ENCODE results near the gene NXN.
"Not testable (repeated sequence)": the region's sequence is repeated elsewhere in the genome, so short reads cannot be mapped to it uniquely, and the experiment has no call there.

The NXN gene

GRCh38 chr17:929586-929985, 50.0 kb downstream of the NXN start:
- H3K4me3 ChIP-seq (ENCODE audit: low read depth, low read length): no peak overlapping the region

GRCh38 chr17:927611-928461, 51.7 kb downstream of the NXN start:
- no peak overlapping the region for H3K4me3 ChIP-seq (ENCODE audit: low read depth, low read length)
- DNase-seq (ENCODE audit: low read depth): peak; percentile 88

More at GRCh38 chr17:929586-929985, 50.0 kb downstream of the NXN start:
- no peak for DNase-seq (ENCODE audit: low read depth)

GRCh38 chr17:925817-926216, 53.8 kb downstream of the NXN start:
- DNase-seq (ENCODE audit: low read depth): no peak
- no peak overlapping the region for H3K4me3 ChIP-seq (ENCODE audit: low read depth, low read length)

GRCh38 chr17:924711-925475, 54.7 kb downstream of the NXN start:
- no peak for DNase-seq (ENCODE audit: low read depth)
- H3K4me3 ChIP-seq (ENCODE audit: low read depth, low read length): no peak overlapping the region

DNA sequence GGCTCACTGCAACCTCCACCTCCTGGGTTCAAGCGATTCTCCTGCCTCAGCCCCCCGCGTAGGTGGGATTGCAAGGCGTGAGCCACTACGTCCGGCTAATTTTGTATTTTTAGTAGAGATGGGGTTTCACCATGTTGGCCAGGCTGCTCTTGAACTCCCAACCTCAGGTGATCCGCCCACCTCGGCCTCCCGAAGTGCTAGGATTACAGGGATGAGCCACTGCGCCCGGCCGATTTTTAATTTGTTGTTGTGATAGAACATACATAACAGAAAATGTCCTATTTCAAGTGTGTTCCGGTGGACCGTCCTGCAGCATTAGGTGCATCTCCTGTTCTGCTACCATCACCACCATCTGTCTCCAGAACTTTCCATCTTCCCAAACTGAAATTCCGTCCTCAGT, 55.3 kb downstream of the NXN start:
- H3K4me3 ChIP-seq (ENCODE audit: low read depth, low read length); DNase-seq (ENCODE audit: low read depth): not testable (repeated sequence)

GRCh38 chr17:923633-924032, 55.9 kb downstream of the NXN start:
- no peak for DNase-seq (ENCODE audit: low read depth)

GRCh38 chr17:921161-921560, 58.4 kb downstream of the NXN start:
- DNase-seq (ENCODE audit: low read depth): no peak
- no peak overlapping the region for H3K4me3 ChIP-seq (ENCODE audit: low read depth, low read length)

More at GRCh38 chr17:923633-924032, 55.9 kb downstream of the NXN start:
- H3K4me3 ChIP-seq (ENCODE audit: low read depth, low read length): no peak overlapping the region

GRCh38 chr17:920190-920589, 59.4 kb downstream of the NXN start:
- DNase-seq (ENCODE audit: low read depth): no peak
- H3K4me3 ChIP-seq (ENCODE audit: low read depth, low read length): no peak overlapping the region

GRCh38 chr17:917941-918740, 61.4 kb downstream of the NXN start:
- DNase-seq (ENCODE audit: low read depth): no peak
- peak overlapping the region; percentile 3 for H3K4me3 ChIP-seq (ENCODE audit: low read depth, low read length)

DNA sequence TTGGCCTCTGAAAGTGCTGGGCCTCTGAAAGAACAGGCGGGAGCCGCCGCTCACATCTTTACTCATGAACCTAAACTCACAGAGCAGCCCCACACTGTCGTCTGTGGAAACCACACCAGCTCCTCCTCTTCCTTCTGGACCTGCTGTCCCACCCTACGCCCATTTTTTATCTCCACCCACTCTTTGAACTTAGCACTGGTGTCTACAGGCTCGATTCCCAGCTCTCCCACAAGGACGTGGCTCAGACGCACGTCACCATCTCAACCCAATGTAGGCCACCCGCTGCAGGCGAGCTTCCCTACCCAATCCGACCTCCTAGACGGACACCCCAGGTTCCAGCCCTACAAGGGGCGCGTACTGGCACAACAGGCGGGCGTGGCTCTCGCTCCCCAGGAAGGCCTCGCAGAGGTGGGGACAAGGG, 62.2 kb downstream of the NXN start:
- no peak for DNase-seq (ENCODE audit: low read depth)
- no peak overlapping the region for H3K4me3 ChIP-seq (ENCODE audit: low read depth, low read length)

- H3K4me3 ChIP-seq (ENCODE audit: low read depth, low read length): no peak overlapping the region
- no peak for DNase-seq (ENCODE audit: low read depth)
These were observed 63.3 kb downstream of the NXN start for GRCh38 chr17:916315-916714.

DNA sequence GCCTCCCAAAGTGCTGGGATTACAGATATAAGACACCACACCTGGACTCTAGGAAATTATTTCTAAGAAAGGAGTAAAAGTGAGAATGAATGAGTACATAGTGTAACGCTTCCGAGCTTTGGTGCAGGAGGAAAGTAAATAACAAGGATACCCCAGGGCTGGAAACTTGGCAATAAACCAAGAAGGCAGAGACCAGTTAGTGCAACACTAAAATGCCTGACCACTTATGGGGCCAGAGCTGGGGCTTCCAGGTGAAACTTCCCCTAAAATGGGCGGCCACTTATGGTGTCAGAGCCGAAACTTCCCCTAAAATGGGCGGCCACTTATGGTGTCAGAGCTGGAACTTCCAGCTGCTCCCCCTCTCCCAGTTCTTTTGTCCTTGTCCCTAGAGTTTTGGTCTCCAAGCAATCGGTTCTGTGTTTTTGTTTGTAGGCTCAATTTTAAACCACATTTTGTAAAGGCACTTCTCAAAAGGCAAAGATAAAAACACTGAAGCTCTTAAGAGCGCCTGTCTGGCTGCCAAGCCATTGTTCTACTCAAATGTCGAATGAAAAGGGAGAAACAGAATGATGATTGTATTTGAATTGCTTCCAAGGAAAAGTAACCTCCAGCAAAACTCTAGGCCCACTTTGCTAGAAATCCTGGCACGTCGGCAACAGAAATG, 63.9 kb downstream of the NXN start:
- H3K4me3 ChIP-seq (ENCODE audit: low read depth, low read length): no peak overlapping the region
- DNase-seq (ENCODE audit: low read depth): no peak

DNA sequence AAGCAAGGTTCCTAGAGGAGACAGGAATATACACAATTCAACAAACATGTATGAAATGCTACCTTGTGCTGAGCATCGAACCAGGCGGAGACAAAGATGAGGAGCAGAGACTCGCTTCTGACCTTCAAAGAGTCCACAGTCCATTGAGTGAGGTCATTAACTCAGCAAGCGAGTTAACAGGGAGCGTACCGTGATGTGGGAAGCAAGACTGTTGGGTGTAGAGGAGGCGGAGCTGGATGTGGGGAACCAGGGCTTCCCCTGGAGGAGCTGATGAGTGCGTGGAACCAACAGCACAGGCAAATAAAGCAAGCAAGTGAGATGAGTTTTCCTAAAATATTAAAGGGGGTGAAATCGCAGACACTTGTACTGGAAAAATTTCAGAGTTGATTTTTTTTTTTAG, 65.0 kb downstream of the NXN start:
- DNase-seq (ENCODE audit: low read depth): no peak
- H3K4me3 ChIP-seq (ENCODE audit: low read depth, low read length): no peak overlapping the region

- no peak overlapping the region for H3K4me3 ChIP-seq (ENCODE audit: low read depth, low read length)
- no peak for DNase-seq (ENCODE audit: low read depth)
These were observed 66.4 kb downstream of the NXN start for GRCh38 chr17:913207-913606.

DNA sequence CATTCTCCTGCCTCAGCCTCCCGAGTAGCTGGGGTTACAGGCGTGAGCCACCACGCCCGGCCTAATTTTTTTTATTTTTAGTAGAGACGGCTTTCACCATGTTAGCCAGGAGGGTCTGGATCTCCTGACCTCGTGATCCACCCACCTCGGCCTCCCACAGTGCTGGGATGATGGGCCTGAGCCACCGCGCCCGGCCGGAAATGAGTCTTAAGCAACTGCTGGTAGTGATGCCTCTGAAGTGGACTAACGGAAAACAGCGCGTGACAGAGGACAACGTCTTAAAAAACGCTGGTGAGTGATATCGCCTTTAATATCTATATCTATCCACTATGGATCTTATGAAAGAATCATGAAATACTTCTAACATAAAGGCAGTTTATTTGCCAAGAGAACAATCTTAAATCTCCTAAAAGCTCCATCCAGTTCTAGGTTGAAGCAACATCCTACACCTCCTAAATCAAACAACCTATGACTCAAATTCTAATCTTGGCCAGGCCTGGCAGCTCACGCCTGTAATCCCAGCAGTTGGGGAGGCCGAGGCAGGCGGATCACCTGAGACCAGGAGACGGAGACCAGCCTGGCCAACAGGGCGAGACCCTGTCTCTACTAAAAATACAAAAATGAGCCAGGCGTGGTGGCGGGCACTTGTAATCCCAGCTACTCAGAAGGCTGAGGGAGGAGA, 69.8 kb downstream of the NXN start:
- DNase-seq (ENCODE audit: low read depth): no peak
- H3K4me3 ChIP-seq (ENCODE audit: low read depth, low read length): no peak overlapping the region

DNA sequence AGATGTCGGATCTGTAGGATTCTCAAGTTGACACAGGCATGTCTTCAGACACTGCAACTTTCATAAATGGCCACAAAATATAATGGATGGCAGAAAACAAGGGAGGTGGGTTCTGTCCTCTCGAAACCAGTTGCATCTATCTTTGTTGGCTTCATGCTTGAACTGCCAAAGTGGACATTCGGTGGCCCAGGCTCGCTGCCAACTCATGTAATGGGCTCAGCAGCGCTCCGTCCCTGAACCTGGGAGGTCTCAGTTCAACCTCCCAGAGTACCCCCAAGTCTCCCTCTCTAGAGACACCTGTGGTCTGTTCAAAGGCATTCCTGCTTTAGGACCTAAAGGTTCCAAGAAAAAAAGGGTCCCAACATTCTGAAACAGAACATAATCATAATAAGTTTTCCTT, 71.9 kb downstream of the NXN start:
- DNase-seq (ENCODE audit: low read depth): no peak
- no peak overlapping the region for H3K4me3 ChIP-seq (ENCODE audit: low read depth, low read length)

DNA sequence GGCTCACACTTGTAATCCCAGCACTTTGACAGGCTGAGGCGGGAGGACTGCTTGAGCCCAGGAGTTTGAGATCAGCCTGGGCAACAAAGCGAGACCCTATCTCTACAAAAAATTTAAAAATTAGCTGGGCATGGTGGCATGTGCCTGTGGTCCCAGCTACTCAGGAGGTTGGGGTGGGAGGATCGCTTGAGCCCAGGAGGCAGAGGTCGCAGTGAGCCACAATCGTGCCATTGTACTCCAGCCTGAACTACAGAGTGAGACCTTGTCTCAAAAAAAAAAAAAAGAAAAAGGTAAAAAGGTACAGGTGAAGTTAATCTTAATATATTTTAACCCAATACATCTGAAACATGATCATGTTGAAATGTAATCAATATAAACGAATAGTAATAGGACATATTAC, 73.9 kb downstream of the NXN start:
- not testable (repeated sequence) for DNase-seq (ENCODE audit: low read depth); H3K4me3 ChIP-seq (ENCODE audit: low read depth, low read length)

- DNase-seq (ENCODE audit: low read depth): peak; percentile 81
- no peak overlapping the region for H3K4me3 ChIP-seq (ENCODE audit: low read depth, low read length)
These were observed 75.7 kb downstream of the NXN start for GRCh38 chr17:903691-904481.

All from skeletal muscle cell (primary cell).